MM.1S (cell line): Measurements from ENCODE around the gene HDGF.

Experiments
- DNase-seq: peaks from one replicate; pipeline ENCODE4 v3.0.0-alpha.2; 2015
- H2AFZ ChIP-seq: fragments of 300-600 bp; sonication (generic); 2 replicates; pipeline ENCODE4 v1.6.0; 2016; ENCODE audit warnings: antibody characterized with exemption, low read length
- H3F3A ChIP-seq: fragments of 300-600 bp; sonication (generic); 2 replicates; pipeline ENCODE4 v1.6.1; 2016; ENCODE audit warnings: mild to moderate bottlenecking, antibody characterized with exemption, low read length, moderate library complexity, mixed read lengths; ENCODE audit not compliant: insufficient read depth
- H3K27ac ChIP-seq: fragments of 300-600 bp; sonication (generic); 2 replicates; pipeline ENCODE4 v1.5.1; 2016; ENCODE audit warnings: mild to moderate bottlenecking, low read length
- H3K27me3 ChIP-seq: fragments of 300-600 bp; sonication (generic); replicated peaks from 2 replicates; pipeline ENCODE4 v1.6.0; 2016; ENCODE audit warnings: low read length; ENCODE audit not compliant: insufficient read depth
- H3K36me3 ChIP-seq: fragments of 300-600 bp; sonication (generic); replicated peaks from 2 replicates; pipeline ENCODE4 v1.6.1; 2016; ENCODE audit warnings: mild to moderate bottlenecking, low read length, mixed read lengths; ENCODE audit not compliant: insufficient read depth
- H3K4me1 ChIP-seq: fragments of 300-600 bp; sonication (generic); 2 replicates; pipeline ENCODE4 v1.6.1; 2016; ENCODE audit warnings: low read length, mixed read lengths
- H3K4me2 ChIP-seq: fragments of 300-600 bp; sonication (generic); 2 replicates; pipeline ENCODE4 v1.6.0; 2016; ENCODE audit warnings: low read depth, low read length
- H3K4me3 ChIP-seq: fragments of 300-600 bp; sonication (generic); 2 replicates; pipeline ENCODE4 v1.5.1; 2016; ENCODE audit warnings: low read length, mixed read lengths
- H3K79me2 ChIP-seq: fragments of 300-600 bp; sonication (generic); 2 replicates; pipeline ENCODE4 v1.6.1; 2016; ENCODE audit warnings: mixed run types, low read length, mixed read lengths
- H3K9ac ChIP-seq: fragments of 300-600 bp; sonication (generic); 2 replicates; pipeline ENCODE4 v1.6.1; 2016; ENCODE audit warnings: low read length, mixed read lengths
- H3K9me2 ChIP-seq: fragments of 300-600 bp; sonication (generic); replicated peaks from 2 replicates; pipeline ENCODE4 v1.6.1; 2016; ENCODE audit warnings: mild to moderate bottlenecking, low read length, mixed read lengths; ENCODE audit not compliant: insufficient read depth
- H3K9me3 ChIP-seq: fragments of 300-600 bp; sonication (generic); replicated peaks from 2 replicates; pipeline ENCODE4 v1.6.1; 2016; ENCODE audit warnings: mild to moderate bottlenecking, low read length, mixed read lengths; ENCODE audit not compliant: insufficient read depth
- H4K20me1 ChIP-seq: fragments of 300-600 bp; sonication (generic); 2 replicates; pipeline ENCODE4 v1.6.1; 2016; ENCODE audit warnings: mild to moderate bottlenecking, low read length, moderate library complexity, mixed read lengths; ENCODE audit not compliant: insufficient read depth
- CTCF ChIP-seq: fragments of 300-600 bp; sonication (generic); IDR thresholded peaks from 2 replicates; pipeline ENCODE4 v1.5.1; 2016; ENCODE audit warnings: antibody characterized with exemption, low read length, mixed read lengths
- EZH2 ChIP-seq: fragments of 300-600 bp; sonication (generic); optimal IDR thresholded peaks from 2 replicates; pipeline ENCODE3; 2017; ENCODE audit warnings: low read depth, mild to moderate bottlenecking, antibody characterized with exemption, low read length, mixed read lengths
- EZH2phosphoT487 ChIP-seq: fragments of 300-600 bp; sonication (generic); IDR thresholded peaks from 2 replicates; pipeline ENCODE4 v1.6.1; 2018; ENCODE audit warnings: antibody characterized with exemption, low read length

The HDGF gene

GRCh38 chr1:156697481-156697880 is 54.0 kb downstream of the HDGF start:
- no peaks in the 10 kb centered on the region for H3K79me2 ChIP-seq

GRCh38 chr1:156696755-156697154 is 54.7 kb downstream of the HDGF start:
- H4K20me1 ChIP-seq = no peaks in the 10 kb centered on the region
- H3K79me2 ChIP-seq = no peaks in the 10 kb centered on the region
- no peaks in the 10 kb centered on the region for H3K9me2 ChIP-seq
- DNase-seq = no peak
- no peak overlapping the region for H2AFZ ChIP-seq
- no peak overlapping the region for H3K4me2 ChIP-seq
- H3K27ac ChIP-seq = no peak overlapping the region
- no peaks in the 10 kb centered on the region for H3F3A ChIP-seq
- H3K4me1 ChIP-seq = no peaks in the 10 kb centered on the region
- H3K27me3 ChIP-seq = peaks cover 58% of the 10 kb centered on the region
- TF ChIP-seq CTCF (no peak), EZH2phosphoT487 (no peak), EZH2 (no peak)
- no peaks in the 10 kb centered on the region for H3K36me3 ChIP-seq
- no peak overlapping the region for H3K4me3 ChIP-seq
- no peak overlapping the region for H3K9ac ChIP-seq
- no peaks in the 10 kb centered on the region for H3K9me3 ChIP-seq

More at GRCh38 chr1:156697481-156697880, 54.0 kb downstream of the HDGF start:
- H3K9me2 ChIP-seq = no peaks in the 10 kb centered on the region
- H3K27me3 ChIP-seq = peaks cover 51% of the 10 kb centered on the region
- no peak overlapping the region for H3K4me2 ChIP-seq
- H3K27ac ChIP-seq = no peak overlapping the region
- no peaks in the 10 kb centered on the region for H3K4me1 ChIP-seq
- no peaks in the 10 kb centered on the region for H3K9me3 ChIP-seq
- H3K9ac ChIP-seq = no peak overlapping the region
- no peak for DNase-seq
- no peak overlapping the region for H2AFZ ChIP-seq
- H3K36me3 ChIP-seq = no peaks in the 10 kb centered on the region
- TF ChIP-seq CTCF = no peak
- no peak for TF ChIP-seq EZH2
- TF ChIP-seq EZH2phosphoT487 = no peak
- no peaks in the 10 kb centered on the region for H4K20me1 ChIP-seq
- no peak overlapping the region for H3K4me3 ChIP-seq
- H3F3A ChIP-seq = no peaks in the 10 kb centered on the region

- peaks cover 68% of the 10 kb centered on the region for H3K27me3 ChIP-seq
- no peak for DNase-seq
- no peaks in the 10 kb centered on the region for H4K20me1 ChIP-seq
- no peaks in the 10 kb centered on the region for H3K9me2 ChIP-seq
- no peak overlapping the region for H2AFZ ChIP-seq
- H3K4me1 ChIP-seq = no peaks in the 10 kb centered on the region
- no peak overlapping the region for H3K4me2 ChIP-seq
- no peak overlapping the region for H3K27ac ChIP-seq
- no peaks in the 10 kb centered on the region for H3K79me2 ChIP-seq
- H3F3A ChIP-seq = no peaks in the 10 kb centered on the region
- H3K4me3 ChIP-seq = no peak overlapping the region
- no peak for TF ChIP-seq EZH2phosphoT487
- no peaks in the 10 kb centered on the region for H3K36me3 ChIP-seq
- no peaks in the 10 kb centered on the region for H3K9me3 ChIP-seq
- H3K9ac ChIP-seq = no peak overlapping the region
These were observed 56.8 kb downstream of the HDGF start for GRCh38 chr1:156694690-156694962.

GRCh38 chr1:156693848-156694689 is 57.4 kb downstream of the HDGF start:
- Histone ChIP-seq H3K4me2 (no peak overlapping the region), H3K36me3 (no peaks in the 10 kb centered on the region), H2AFZ (no peak overlapping the region), H3K9me3 (no peaks in the 10 kb centered on the region), H3K27me3 (peaks cover 71% of the 10 kb centered on the region), H3K79me2 (no peaks in the 10 kb centered on the region), H3K9ac (no peak overlapping the region), H3K4me1 (no peaks in the 10 kb centered on the region), H3K4me3 (no peak overlapping the region), H3F3A (no peaks in the 10 kb centered on the region), H3K27ac (no peak overlapping the region), H4K20me1 (no peaks in the 10 kb centered on the region), H3K9me2 (no peaks in the 10 kb centered on the region)
- TF ChIP-seq EZH2 (no peak), EZH2phosphoT487 (no peak), CTCF (no peak)
- no peak for DNase-seq
